ENCODE data around the gene SPP1.

Gene SPP1

DNA sequence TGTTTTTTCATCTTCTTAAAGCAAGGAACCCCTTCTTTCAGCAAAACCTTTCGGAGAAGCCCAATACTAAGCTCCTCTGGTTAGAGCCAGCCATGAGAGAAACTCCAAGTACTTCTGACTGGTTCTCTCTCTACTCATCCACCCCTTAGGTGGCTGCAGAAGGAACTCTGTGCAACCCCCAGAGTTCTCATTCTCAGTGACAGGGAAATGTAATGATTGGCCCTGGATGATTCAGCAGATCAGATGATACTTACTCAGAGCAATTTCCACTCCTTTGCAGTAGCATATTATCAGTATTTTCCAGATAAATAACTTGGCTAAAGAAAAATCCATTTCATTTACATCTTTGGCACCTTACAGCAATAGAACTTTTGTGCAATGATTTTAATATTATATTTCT lies 3.2 kb downstream of the SPP1 start:
- Histone ChIP-seq H2AFZ (ENCODE audit: low read depth) (no peak overlapping the region), H3K27ac (no peak overlapping the region), H4K20me1 (ENCODE audit: insufficient read depth) (no peaks in the 10 kb centered on the region)

DNA sequence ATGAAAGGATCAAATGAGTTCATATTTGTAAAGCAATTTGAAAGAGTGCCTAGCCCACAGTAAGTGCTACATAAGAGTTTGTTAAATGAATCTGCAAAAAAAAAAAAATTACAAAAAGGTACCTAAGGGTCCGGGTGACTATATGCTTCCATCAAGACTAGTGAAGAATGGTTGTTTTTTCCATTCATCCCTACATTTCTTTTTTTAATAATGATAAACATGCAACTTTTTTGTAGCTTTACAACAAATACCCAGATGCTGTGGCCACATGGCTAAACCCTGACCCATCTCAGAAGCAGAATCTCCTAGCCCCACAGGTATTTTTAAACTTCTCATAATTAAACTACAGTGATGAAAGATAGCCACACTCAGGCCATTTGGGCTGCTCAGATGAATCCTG lies 4.3 kb downstream of the SPP1 start:
- H3K4me2 ChIP-seq = no peak overlapping the region
- no peaks in the 10 kb centered on the region for H3K27me3 ChIP-seq (ENCODE audit: insufficient read depth, low read depth)
- H2AFZ ChIP-seq (ENCODE audit: low read depth) = no peak overlapping the region
- H3K4me3 ChIP-seq (IDR thresholded peaks at IDR 0.05; ENCODE audit: insufficient read depth, low read depth, low read length) = no peak overlapping the region
- H3K36me3 ChIP-seq (ENCODE audit: insufficient read depth) = no peaks in the 10 kb centered on the region
- TF ChIP-seq, protein P1, sequence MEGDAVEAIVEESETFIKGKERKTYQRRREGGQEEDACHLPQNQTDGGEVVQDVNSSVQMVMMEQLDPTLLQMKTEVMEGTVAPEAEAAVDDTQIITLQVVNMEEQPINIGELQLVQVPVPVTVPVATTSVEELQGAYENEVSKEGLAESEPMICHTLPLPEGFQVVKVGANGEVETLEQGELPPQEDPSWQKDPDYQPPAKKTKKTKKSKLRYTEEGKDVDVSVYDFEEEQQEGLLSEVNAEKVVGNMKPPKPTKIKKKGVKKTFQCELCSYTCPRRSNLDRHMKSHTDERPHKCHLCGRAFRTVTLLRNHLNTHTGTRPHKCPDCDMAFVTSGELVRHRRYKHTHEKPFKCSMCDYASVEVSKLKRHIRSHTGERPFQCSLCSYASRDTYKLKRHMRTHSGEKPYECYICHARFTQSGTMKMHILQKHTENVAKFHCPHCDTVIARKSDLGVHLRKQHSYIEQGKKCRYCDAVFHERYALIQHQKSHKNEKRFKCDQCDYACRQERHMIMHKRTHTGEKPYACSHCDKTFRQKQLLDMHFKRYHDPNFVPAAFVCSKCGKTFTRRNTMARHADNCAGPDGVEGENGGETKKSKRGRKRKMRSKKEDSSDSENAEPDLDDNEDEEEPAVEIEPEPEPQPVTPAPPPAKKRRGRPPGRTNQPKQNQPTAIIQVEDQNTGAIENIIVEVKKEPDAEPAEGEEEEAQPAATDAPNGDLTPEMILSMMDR (conservative IDR thresholded peaks at IDR 0.05; ENCODE audit: low read depth, low read length) = no peak
- H4K20me1 ChIP-seq (ENCODE audit: insufficient read depth) = no peaks in the 10 kb centered on the region
- no peak overlapping the region for H3K27ac ChIP-seq
- peaks cover 10% of the 10 kb centered on the region for H3K4me1 ChIP-seq (ENCODE audit: low read depth, poor library complexity, severe bottlenecking)
- no peaks in the 10 kb centered on the region for H3K79me2 ChIP-seq (ENCODE audit: insufficient read depth, low read depth)
- H3K9ac ChIP-seq = no peak overlapping the region

More for the DNA sequence above, 3.2 kb downstream of the SPP1 start:
- Histone ChIP-seq H3K4me1 (ENCODE audit: low read depth, poor library complexity, severe bottlenecking) (peaks cover 10% of the 10 kb centered on the region), H3K4me2 (no peak overlapping the region), H3K36me3 (ENCODE audit: insufficient read depth) (no peaks in the 10 kb centered on the region), H3K79me2 (ENCODE audit: insufficient read depth, low read depth) (no peaks in the 10 kb centered on the region), H3K27me3 (ENCODE audit: insufficient read depth, low read depth) (no peaks in the 10 kb centered on the region), H3K9ac (no peak overlapping the region), H3K4me3 (IDR thresholded peaks at IDR 0.05; ENCODE audit: insufficient read depth, low read depth, low read length) (no peak overlapping the region)
- TF ChIP-seq, protein P1 (conservative IDR thresholded peaks at IDR 0.05; ENCODE audit: low read depth, low read length) = no peak

DNA sequence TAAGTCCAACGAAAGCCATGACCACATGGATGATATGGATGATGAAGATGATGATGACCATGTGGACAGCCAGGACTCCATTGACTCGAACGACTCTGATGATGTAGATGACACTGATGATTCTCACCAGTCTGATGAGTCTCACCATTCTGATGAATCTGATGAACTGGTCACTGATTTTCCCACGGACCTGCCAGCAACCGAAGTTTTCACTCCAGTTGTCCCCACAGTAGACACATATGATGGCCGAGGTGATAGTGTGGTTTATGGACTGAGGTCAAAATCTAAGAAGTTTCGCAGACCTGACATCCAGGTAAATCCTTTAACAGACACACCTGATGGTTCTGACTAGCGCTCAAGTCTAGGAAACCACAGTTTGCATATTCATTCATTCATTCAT lies 6.0 kb downstream of the SPP1 start:
- TF ChIP-seq, protein P1 (conservative IDR thresholded peaks at IDR 0.05; ENCODE audit: low read depth, low read length) = no peak
- Histone ChIP-seq H3K27ac (no peak overlapping the region), H3K9ac (no peak overlapping the region), H4K20me1 (ENCODE audit: insufficient read depth) (no peaks in the 10 kb centered on the region), H3K36me3 (ENCODE audit: insufficient read depth) (no peaks in the 10 kb centered on the region), H2AFZ (ENCODE audit: low read depth) (no peak overlapping the region), H3K4me1 (ENCODE audit: low read depth, poor library complexity, severe bottlenecking) (no peaks in the 10 kb centered on the region), H3K79me2 (ENCODE audit: insufficient read depth, low read depth) (no peaks in the 10 kb centered on the region), H3K4me3 (IDR thresholded peaks at IDR 0.05; ENCODE audit: insufficient read depth, low read depth, low read length) (no peak overlapping the region), H3K4me2 (no peak overlapping the region), H3K27me3 (ENCODE audit: insufficient read depth, low read depth) (no peaks in the 10 kb centered on the region)

DNA sequence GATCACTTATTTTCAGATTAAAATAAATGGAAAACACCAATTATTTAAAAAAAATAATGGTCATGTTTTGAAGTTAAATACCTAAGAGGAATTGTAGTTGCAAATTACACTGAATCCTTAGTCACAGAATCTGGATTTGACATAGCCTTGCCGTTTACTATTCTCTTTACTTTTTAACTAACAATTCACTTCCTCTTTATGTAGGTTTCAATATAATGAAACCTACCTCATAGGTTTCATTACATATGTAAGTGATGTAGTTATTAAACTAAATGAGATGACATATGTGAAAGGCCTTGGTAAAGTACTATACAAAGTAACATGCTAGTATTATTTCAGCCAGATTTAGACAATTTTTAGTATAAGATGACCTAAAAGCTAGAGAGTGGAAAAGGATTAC lies 6.5 kb downstream of the SPP1 start:
- H3K4me2 ChIP-seq = no peak overlapping the region
- no peaks in the 10 kb centered on the region for H3K36me3 ChIP-seq (ENCODE audit: insufficient read depth)
- H2AFZ ChIP-seq (ENCODE audit: low read depth) = no peak overlapping the region
- no peaks in the 10 kb centered on the region for H3K79me2 ChIP-seq (ENCODE audit: insufficient read depth, low read depth)
- H3K27me3 ChIP-seq (ENCODE audit: insufficient read depth, low read depth) = no peaks in the 10 kb centered on the region
- no peak overlapping the region for H3K27ac ChIP-seq
- no peaks in the 10 kb centered on the region for H4K20me1 ChIP-seq (ENCODE audit: insufficient read depth)
- H3K4me1 ChIP-seq (ENCODE audit: low read depth, poor library complexity, severe bottlenecking) = no peaks in the 10 kb centered on the region
- no peak overlapping the region for H3K9ac ChIP-seq
- no peak overlapping the region for H3K4me3 ChIP-seq (IDR thresholded peaks at IDR 0.05; ENCODE audit: insufficient read depth, low read depth, low read length)
- TF ChIP-seq, protein P1 (conservative IDR thresholded peaks at IDR 0.05; ENCODE audit: low read depth, low read length) = no peak
